ENCODE data around the gene PRKCZ.

- TF ChIP-seq POLR2A (IDR thresholded peaks at IDR 0.05), result no peak
- no peak for TF ChIP-seq EP300 (IDR thresholded peaks at IDR 0.05)
Measured at GRCh38 chr1:2121101-2121691, 71.0 kb downstream of the PRKCZ start.
